ENCODE measurements around the gene TTC1.
A peak's percentile ranks its signal among the peaks of the same experiment; 100 is the strongest.

TTC1 gene

DNA sequence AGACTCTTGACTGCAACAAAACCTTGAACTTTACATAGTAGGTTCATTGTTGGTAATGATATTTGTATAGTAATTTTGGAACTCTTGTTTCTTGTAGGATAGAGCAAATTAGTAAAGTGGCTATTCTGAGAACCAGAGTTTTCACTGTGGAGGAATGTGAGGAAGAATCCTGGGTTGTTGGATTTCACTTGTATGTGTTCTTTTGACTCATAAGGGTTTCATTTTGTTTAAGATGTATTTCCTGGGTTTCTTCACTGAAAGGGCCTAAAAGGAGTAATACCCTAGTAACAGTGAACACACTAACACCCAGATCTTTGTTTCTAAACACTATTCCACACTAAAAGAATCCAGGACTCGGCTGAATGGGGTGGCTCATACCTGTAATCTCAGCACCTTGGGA lies 20.1 kb downstream of the TTC1 start:
- Histone ChIP-seq H3K36me3 (ENCODE audit: control insufficient read depth, insufficient read depth, low read length) (peaks cover 5% of the 10 kb centered on the region), H3K4me3 (ENCODE audit: low read depth, low read length) (no peak overlapping the region), H3K4me1 (ENCODE audit: control insufficient read depth, insufficient read depth, low read length) (no peaks in the 10 kb centered on the region), H3K9me3 (ENCODE audit: control insufficient read depth, insufficient read depth, low read length) (no peaks in the 10 kb centered on the region), H3K9ac (ENCODE audit: low read depth, low read length) (no peak overlapping the region), H3K27me3 (ENCODE audit: control insufficient read depth, insufficient read depth, low read length) (no peaks in the 10 kb centered on the region)

DNA sequence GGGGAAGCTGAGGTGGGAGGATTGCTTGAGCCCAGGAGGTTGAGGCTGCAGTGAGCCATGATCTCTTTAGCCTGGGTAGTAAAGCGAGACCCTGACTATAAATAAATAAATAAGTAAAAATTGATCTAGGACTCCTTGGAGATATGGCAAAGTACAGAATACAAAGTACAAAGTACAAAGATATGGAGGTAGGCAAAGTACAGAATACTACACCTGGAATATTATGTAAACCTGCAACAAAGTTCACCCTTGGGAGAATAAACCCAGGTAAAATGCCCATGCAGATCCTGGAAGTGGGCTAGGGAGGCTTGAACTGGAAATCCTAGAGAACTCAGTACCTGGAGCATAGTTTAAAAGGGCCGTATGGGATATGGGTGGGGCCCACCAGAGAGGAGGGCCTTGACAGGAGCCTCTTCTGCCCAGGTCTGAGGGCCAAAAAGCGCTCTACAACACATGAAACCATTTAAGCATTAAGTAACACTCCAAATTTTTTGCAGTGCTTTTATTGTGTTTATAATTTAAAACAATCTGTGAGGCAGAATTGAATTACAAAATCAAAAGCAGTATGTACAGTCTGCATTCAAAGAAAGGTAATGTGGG lies 20.7 kb downstream of the TTC1 start:
- Histone ChIP-seq H3K27me3 (ENCODE audit: control insufficient read depth, insufficient read depth, low read length) (no peaks in the 10 kb centered on the region), H3K9me3 (ENCODE audit: control insufficient read depth, insufficient read depth, low read length) (no peaks in the 10 kb centered on the region), H3K36me3 (ENCODE audit: control insufficient read depth, insufficient read depth, low read length) (peaks cover 4% of the 10 kb centered on the region), H3K4me3 (ENCODE audit: low read depth, low read length) (no peak overlapping the region), H3K9ac (ENCODE audit: low read depth, low read length) (no peak overlapping the region), H3K4me1 (ENCODE audit: control insufficient read depth, insufficient read depth, low read length) (no peaks in the 10 kb centered on the region)

DNA sequence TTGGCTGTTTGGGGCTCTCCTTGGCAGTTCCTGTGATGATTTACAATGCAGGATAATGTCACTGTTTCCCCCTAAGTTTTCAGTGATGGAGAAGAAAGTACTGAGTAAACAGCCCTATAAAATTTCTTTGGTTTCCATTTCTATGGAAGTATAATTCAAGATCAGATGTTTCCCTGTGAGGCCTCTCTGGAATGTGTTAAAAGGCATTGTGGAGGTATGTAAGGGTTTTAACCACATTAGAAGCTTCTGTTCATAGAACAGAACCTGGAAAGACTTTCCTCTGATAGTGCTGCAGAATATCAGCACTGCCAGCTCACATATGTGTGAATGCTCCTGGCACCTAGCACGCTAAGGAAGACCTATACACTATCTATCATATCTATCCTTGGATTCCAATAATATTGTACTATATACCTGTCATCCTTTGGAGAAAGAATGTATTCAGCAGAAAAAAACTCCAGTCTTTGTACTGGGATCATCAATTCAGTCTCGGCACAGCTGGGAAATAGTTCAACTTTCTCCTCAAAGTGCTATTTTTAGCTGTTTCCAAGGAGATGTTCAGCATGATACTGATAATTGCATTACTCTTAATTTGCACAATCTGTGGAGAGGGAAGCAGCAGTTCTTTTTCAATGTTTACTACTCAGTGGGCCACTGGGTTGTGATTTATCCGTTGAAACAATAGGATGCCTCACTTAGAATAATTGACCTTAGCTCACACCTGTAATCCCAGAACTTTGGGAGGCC lies 21.9 kb downstream of the TTC1 start:
- Histone ChIP-seq H3K27me3 (ENCODE audit: control insufficient read depth, insufficient read depth, low read length) (no peaks in the 10 kb centered on the region), H3K36me3 (ENCODE audit: control insufficient read depth, insufficient read depth, low read length) (peaks cover 3% of the 10 kb centered on the region), H3K9ac (ENCODE audit: low read depth, low read length) (no peak overlapping the region), H3K4me3 (ENCODE audit: low read depth, low read length) (no peak overlapping the region), H3K9me3 (ENCODE audit: control insufficient read depth, insufficient read depth, low read length) (no peaks in the 10 kb centered on the region), H3K4me1 (ENCODE audit: control insufficient read depth, insufficient read depth, low read length) (no peaks in the 10 kb centered on the region)

DNA sequence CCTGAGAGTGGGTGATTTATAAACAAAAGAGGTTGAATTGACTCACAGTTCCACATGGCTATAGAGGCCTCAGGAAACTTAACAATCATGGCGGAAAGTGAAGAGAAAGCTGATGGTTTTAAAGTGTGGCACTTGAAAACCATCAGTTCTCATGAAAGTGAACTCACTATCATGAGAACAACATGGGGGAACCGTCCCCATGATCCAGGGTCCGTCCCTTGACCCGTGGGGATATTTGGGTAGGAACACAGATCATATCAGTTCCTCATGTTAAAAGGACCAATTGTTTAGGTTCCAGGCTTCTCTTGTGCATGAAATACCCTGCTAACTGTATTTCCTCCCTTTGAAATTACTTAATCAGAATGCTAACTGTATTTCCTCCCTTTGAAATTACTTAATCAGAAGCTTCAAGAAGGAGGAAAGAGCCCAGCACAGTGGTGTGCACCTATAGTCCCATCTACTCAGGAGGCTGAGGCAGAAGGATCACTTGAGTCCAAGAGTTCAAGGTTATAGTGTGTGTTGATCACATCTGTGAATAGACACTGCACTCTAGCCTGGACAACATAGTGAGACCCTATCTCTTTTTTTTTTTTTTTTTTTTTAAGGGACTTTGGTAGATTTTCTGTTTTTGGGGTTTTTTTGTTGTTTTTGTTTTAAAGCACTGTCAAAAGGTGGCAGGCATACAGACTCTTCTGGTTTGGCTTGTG lies 24.8 kb downstream of the TTC1 start:
- H3K4me1 ChIP-seq (ENCODE audit: control insufficient read depth, insufficient read depth, low read length) = no peaks in the 10 kb centered on the region
- H3K9ac ChIP-seq (ENCODE audit: low read depth, low read length) = no peak overlapping the region
- H3K27me3 ChIP-seq (ENCODE audit: control insufficient read depth, insufficient read depth, low read length) = no peaks in the 10 kb centered on the region
- no peak overlapping the region for H3K4me3 ChIP-seq (ENCODE audit: low read depth, low read length)
- H3K9me3 ChIP-seq (ENCODE audit: control insufficient read depth, insufficient read depth, low read length) = no peaks in the 10 kb centered on the region
- no peaks in the 10 kb centered on the region for H3K36me3 ChIP-seq (ENCODE audit: control insufficient read depth, insufficient read depth, low read length)

DNA sequence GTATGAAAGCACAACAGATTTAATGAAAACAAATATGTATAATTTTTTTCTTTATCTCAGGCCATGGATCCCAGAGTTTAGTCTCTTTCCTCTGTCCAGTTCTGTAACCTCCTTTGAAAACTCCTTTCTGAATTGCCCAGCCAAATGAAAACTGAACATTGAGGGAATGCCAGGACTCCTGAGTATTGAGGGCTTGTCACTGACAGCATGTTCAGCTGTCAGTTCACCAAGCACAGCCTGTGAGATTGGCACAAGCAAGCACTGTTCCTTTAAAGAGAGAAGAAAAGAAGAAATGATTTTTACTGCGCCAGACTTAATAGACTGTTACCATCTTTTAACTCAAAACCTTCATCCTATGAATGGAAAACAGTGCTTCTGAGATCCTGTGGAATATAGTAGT lies 27.3 kb downstream of the TTC1 start:
- Histone ChIP-seq H3K36me3 (ENCODE audit: control insufficient read depth, insufficient read depth, low read length) (no peaks in the 10 kb centered on the region), H3K4me3 (ENCODE audit: low read depth, low read length) (no peak overlapping the region), H3K9ac (ENCODE audit: low read depth, low read length) (no peak overlapping the region), H3K4me1 (ENCODE audit: control insufficient read depth, insufficient read depth, low read length) (no peaks in the 10 kb centered on the region), H3K9me3 (ENCODE audit: control insufficient read depth, insufficient read depth, low read length) (no peaks in the 10 kb centered on the region), H3K27me3 (ENCODE audit: control insufficient read depth, insufficient read depth, low read length) (no peaks in the 10 kb centered on the region)

DNA sequence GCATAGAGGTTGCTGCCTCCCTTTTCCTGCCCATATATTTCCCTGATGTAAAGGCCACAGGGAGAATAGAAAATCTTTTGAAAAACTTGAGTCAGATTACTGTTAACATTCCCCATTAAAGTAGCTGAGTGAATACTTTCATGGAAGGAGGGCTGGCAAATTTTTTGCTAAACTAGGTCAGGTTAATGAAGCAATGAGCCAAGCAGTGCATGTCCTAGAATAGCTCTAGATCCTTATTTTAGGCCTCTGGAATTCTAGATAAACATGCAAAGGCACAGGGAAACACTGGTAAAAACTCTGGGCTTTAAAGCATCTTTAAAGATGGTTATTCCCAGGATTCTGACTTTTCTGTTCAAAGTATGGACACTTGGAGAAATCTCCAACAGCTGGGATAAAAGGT lies 27.9 kb downstream of the TTC1 start:
- Histone ChIP-seq H3K9me3 (ENCODE audit: control insufficient read depth, insufficient read depth, low read length) (no peaks in the 10 kb centered on the region), H3K4me3 (ENCODE audit: low read depth, low read length) (no peak overlapping the region), H3K36me3 (ENCODE audit: control insufficient read depth, insufficient read depth, low read length) (no peaks in the 10 kb centered on the region), H3K9ac (ENCODE audit: low read depth, low read length) (no peak overlapping the region), H3K4me1 (ENCODE audit: control insufficient read depth, insufficient read depth, low read length) (no peaks in the 10 kb centered on the region), H3K27me3 (ENCODE audit: control insufficient read depth, insufficient read depth, low read length) (no peaks in the 10 kb centered on the region)

DNA sequence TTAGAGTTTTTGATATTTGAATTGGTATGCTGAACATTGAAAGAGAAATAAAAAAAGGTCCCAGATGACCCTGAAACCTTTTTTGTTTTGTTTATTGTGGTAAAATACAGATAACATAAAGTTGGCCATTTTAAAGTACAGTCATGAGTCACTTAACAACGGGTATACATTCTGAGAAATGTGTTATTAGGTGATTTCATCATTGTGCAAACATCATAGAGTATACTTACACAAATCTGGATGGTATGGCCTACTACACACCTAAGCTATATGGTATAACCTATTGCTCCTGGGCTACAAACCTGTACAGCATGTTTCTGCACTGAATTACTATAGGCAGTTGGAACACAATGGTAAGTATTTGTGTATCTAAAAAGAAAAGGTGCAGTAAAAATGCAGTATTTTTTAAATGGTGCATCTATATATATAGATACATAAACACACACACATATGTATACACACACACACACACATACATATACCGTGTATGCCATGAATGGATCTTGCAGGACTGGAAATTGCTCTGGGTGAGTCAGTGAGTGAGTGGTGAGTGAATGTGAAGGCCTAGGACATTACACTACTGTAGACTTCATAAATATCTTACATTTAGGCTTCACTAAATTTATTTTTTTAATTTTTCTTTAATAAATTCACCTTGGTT lies 31.0 kb downstream of the TTC1 start:
- no peaks in the 10 kb centered on the region for H3K9me3 ChIP-seq (ENCODE audit: control insufficient read depth, insufficient read depth, low read length)
- no peak overlapping the region for H3K4me3 ChIP-seq (ENCODE audit: low read depth, low read length)
- no peaks in the 10 kb centered on the region for H3K27me3 ChIP-seq (ENCODE audit: control insufficient read depth, insufficient read depth, low read length)
- no peaks in the 10 kb centered on the region for H3K36me3 ChIP-seq (ENCODE audit: control insufficient read depth, insufficient read depth, low read length)
- H3K9ac ChIP-seq (ENCODE audit: low read depth, low read length) = no peak overlapping the region
- peaks cover 15% of the 10 kb centered on the region for H3K4me1 ChIP-seq (ENCODE audit: control insufficient read depth, insufficient read depth, low read length)

DNA sequence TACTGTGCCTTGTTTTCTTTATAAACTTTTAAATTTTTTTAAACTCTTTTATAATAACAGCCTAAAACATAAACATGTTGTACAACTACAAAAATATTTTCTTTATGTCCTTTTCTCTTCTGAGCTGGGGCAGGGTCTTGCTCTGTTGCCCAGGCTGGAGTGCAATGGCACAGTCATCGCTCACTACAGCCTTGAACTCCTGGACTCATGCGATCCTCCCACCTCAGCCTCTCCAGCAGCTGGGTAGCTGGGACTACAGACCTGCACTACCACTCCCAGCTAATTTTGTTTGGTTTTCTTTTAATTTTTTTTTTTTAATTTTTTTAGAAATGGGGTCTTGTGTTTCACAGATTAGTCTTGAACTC lies 31.5 kb downstream of the TTC1 start:
- no peaks in the 10 kb centered on the region for H3K9me3 ChIP-seq (ENCODE audit: control insufficient read depth, insufficient read depth, low read length)
- H3K9ac ChIP-seq (ENCODE audit: low read depth, low read length) = no peak overlapping the region
- H3K36me3 ChIP-seq (ENCODE audit: control insufficient read depth, insufficient read depth, low read length) = no peaks in the 10 kb centered on the region
- no peak overlapping the region for H3K4me3 ChIP-seq (ENCODE audit: low read depth, low read length)
- H3K27me3 ChIP-seq (ENCODE audit: control insufficient read depth, insufficient read depth, low read length) = no peaks in the 10 kb centered on the region
- H3K4me1 ChIP-seq (ENCODE audit: control insufficient read depth, insufficient read depth, low read length) = peaks cover 15% of the 10 kb centered on the region

DNA sequence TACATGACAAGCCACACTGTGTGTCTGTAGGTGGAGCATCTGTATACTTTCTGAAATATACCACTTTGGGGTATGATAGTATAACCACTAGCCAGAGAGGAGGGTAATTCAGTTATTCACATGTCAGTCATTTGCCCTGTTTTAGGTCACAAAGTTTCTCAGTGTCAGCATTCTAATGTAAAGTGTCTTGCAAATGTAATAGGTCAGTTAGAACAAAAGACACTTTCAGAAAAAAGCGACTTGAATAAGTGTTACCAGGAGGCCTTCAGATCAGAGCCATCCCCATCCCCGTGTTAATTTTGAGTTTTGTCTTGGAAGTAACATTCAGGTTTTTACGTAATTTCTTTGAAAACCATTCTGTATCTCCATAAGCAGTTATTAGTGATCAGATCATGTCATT lies 33.7 kb downstream of the TTC1 start:
- no peaks in the 10 kb centered on the region for H3K27me3 ChIP-seq (ENCODE audit: control insufficient read depth, insufficient read depth, low read length)
- H3K9me3 ChIP-seq (ENCODE audit: control insufficient read depth, insufficient read depth, low read length) = no peaks in the 10 kb centered on the region
- no peak overlapping the region for H3K4me3 ChIP-seq (ENCODE audit: low read depth, low read length)
- peaks cover 21% of the 10 kb centered on the region for H3K4me1 ChIP-seq (ENCODE audit: control insufficient read depth, insufficient read depth, low read length)
- no peaks in the 10 kb centered on the region for H3K36me3 ChIP-seq (ENCODE audit: control insufficient read depth, insufficient read depth, low read length)
- H3K9ac ChIP-seq (ENCODE audit: low read depth, low read length) = no peak overlapping the region

DNA sequence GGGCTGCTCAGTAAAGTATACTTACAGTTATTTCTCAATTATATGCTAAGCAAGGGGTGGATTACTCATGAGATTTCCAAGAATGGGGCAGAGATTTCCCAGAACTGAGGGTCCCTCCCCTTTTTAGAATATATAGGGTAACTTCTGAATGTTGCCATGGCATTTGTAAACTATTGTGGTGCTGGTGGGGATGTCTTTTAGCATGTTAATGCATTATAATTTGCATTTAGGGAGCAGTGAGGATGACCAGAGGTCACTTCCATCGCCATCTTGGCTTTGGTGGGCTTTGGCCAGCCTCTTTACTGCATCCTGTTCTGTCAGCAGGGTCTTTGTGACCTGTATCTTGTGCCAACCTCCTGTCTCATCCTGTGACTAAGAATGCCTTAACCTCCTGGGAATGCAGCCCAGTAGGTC lies 35.5 kb downstream of the TTC1 start:
- H3K9ac ChIP-seq (ENCODE audit: low read depth, low read length) = no peak overlapping the region
- no peaks in the 10 kb centered on the region for H3K36me3 ChIP-seq (ENCODE audit: control insufficient read depth, insufficient read depth, low read length)
- peaks cover 21% of the 10 kb centered on the region for H3K4me1 ChIP-seq (ENCODE audit: control insufficient read depth, insufficient read depth, low read length)
- H3K27me3 ChIP-seq (ENCODE audit: control insufficient read depth, insufficient read depth, low read length) = no peaks in the 10 kb centered on the region
- H3K4me3 ChIP-seq (ENCODE audit: low read depth, low read length) = no peak overlapping the region
- no peaks in the 10 kb centered on the region for H3K9me3 ChIP-seq (ENCODE audit: control insufficient read depth, insufficient read depth, low read length)

DNA sequence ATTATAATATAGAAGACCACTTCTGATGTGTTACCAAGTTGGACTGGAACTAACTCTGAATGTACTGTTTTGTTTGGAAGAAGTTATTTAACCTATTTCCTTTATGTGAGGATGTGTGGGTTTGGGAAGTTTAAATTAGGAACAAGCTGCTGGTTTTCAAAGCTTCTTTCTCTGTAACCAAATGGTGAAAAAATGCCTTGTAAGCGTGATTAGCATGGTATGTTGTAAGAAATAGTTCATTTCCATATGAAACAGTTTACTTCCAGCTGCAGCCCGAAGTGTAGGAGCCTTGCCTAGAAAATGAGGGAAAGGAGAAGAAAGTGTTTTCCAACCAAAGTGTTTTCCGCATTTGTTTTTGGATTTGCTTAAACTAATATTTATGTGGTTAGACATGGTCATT lies 36.0 kb downstream of the TTC1 start:
- no peaks in the 10 kb centered on the region for H3K9me3 ChIP-seq (ENCODE audit: control insufficient read depth, insufficient read depth, low read length)
- H3K9ac ChIP-seq (ENCODE audit: low read depth, low read length) = no peak overlapping the region
- H3K4me1 ChIP-seq (ENCODE audit: control insufficient read depth, insufficient read depth, low read length) = peaks cover 21% of the 10 kb centered on the region
- H3K36me3 ChIP-seq (ENCODE audit: control insufficient read depth, insufficient read depth, low read length) = peaks cover 2% of the 10 kb centered on the region
- H3K4me3 ChIP-seq (ENCODE audit: low read depth, low read length) = peak overlapping the region; percentile 20
- H3K27me3 ChIP-seq (ENCODE audit: control insufficient read depth, insufficient read depth, low read length) = no peaks in the 10 kb centered on the region

All from iPS-15b (cell line).